ENCODE data around the gene TMEM220. TPM values are rescaled to one million over a fixed set of nuclear protein-coding genes. Genes with fewer than 3 reads are reported as not detected.

Gene TMEM220
- 2.5 and 3.4 TPM in 2 replicates for total RNA-seq

GRCh38 chr17:10729334-10730193, at the start of gene TMEM220:
Gene TMEM220, minus strand, starts transcription at chr17:10730023. Its CDS starts 172 bp downstream, at chr17:10729851.

GRCh38 chr17:10697092-10698081, 32.4 kb downstream of the TMEM220 start, which contains the start of the genes ADPRM and SCO1:
Gene ADPRM, plus strand, starts transcription at chr17:10697594. Its CDS starts 7,333 bp downstream, at chr17:10704927.
Gene SCO1, minus strand, starts transcription at chr17:10697533. Its CDS starts 26 bp downstream, at chr17:10697507.

Other genes starting within 250 kb of the TMEM220 start
- under 0.01 TPM in 1 of 2 replicates, not detected in the other for gene MYH1, start 211.5 kb downstream of the TMEM220 start, total RNA-seq
- under 0.01 and 0.12 TPM in 2 replicates for gene MYH2, start 180.4 kb downstream of the TMEM220 start, total RNA-seq
- gene MYH3, start 72.7 kb downstream of the TMEM220 start, total RNA-seq: 0.77 and 0.87 TPM in 2 replicates
- gene SCO1, start 32.5 kb downstream of the TMEM220 start, total RNA-seq: 19.2 and 30.5 TPM in 2 replicates
- 13.7 and 14.1 TPM in 2 replicates for gene ADPRM, start 32.4 kb downstream of the TMEM220 start, total RNA-seq
- not detected in 2 replicates for gene TMEM238L, start 74.1 kb upstream of the TMEM220 start, total RNA-seq
- not detected in 2 replicates for gene PIRT, start 108.1 kb upstream of the TMEM220 start, total RNA-seq